SK-N-SH treated with all-trans-retinoic acid at 6 μM for 48 hours (cell line): Measurements from ENCODE around the gene PTPRG.

ENCODE experiments used
- ATAC-seq: fragments of 200-7000 bp; cut with Tn5 transposase; 3 replicates; pipeline ENCODE4 v1.9.1; 2020; ENCODE audit warnings: mild to moderate bottlenecking, moderate library complexity
- ARNTL ChIP-seq: fragments of 450-650 bp; formaldehyde crosslinking; IDR thresholded peaks from 2 replicates; pipeline ENCODE4 v1.5.0; 2020; ENCODE audit warnings: low read depth, mild to moderate bottlenecking, moderate library complexity, borderline replicate concordance
- BACH2 ChIP-seq: fragments of 250-450 bp; sonication (Bioruptor Pico); IDR thresholded peaks from 2 replicates; pipeline ENCODE4 v1.9.0; 2021; ENCODE audit warnings: mild to moderate bottlenecking, borderline replicate concordance
- CSDC2 ChIP-seq: fragments of 250-450 bp; sonication (Bioruptor Pico); IDR thresholded peaks from 2 replicates; pipeline ENCODE4 v1.5.0; 2020; ENCODE audit warnings: mild to moderate bottlenecking, moderate library complexity
- ESRRG ChIP-seq: fragments of 250-450 bp; sonication (Bioruptor Pico); IDR thresholded peaks from 2 replicates; pipeline ENCODE4 v1.6.1; 2021; ENCODE audit warnings: mild to moderate bottlenecking
- ISL1 ChIP-seq: fragments of 250-450 bp; sonication (Bioruptor Pico); IDR thresholded peaks from 2 replicates; pipeline ENCODE4 v2.1.2; 2022; ENCODE audit warnings: mild to moderate bottlenecking, moderate library complexity
- OSR1 ChIP-seq: fragments of 250-450 bp; sonication (Bioruptor Pico); IDR thresholded peaks from 2 replicates; pipeline ENCODE4 v1.8.0; 2022; ENCODE audit warnings: moderate library complexity, mild to moderate bottlenecking, inconsistent platforms
- PPARA ChIP-seq: fragments of 250-450 bp; sonication (Bioruptor Pico); IDR thresholded peaks from 2 replicates; pipeline ENCODE4 v1.5.0; 2020; ENCODE audit warnings: mild to moderate bottlenecking, borderline replicate concordance
- RARB ChIP-seq: fragments of 250-450 bp; sonication (Bioruptor Pico); IDR thresholded peaks from 2 replicates; pipeline ENCODE4 v1.8.0; 2021; ENCODE audit warnings: mild to moderate bottlenecking, moderate library complexity
- SNAI2 ChIP-seq: fragments of 250-450 bp; sonication (Bioruptor Pico); IDR thresholded peaks from 2 replicates; pipeline ENCODE4 v1.5.0; 2020; ENCODE audit warnings: mild to moderate bottlenecking, moderate library complexity
- TCF4 ChIP-seq: fragments of 250-450 bp; sonication (Bioruptor Pico); IDR thresholded peaks from 2 replicates; pipeline ENCODE4 v1.8.0; 2021; ENCODE audit warnings: mild to moderate bottlenecking, moderate library complexity, borderline replicate concordance
- TOX ChIP-seq: fragments of 250-450 bp; sonication (Bioruptor Pico); IDR thresholded peaks from 2 replicates; pipeline ENCODE4 v1.8.0; 2021; ENCODE audit warnings: mild to moderate bottlenecking, moderate library complexity, borderline replicate concordance
- ZC3H10 ChIP-seq: fragments of 250-450 bp; sonication (Bioruptor Pico); IDR thresholded peaks from 2 replicates; pipeline ENCODE4 v1.5.1; 2021; ENCODE audit warnings: mild to moderate bottlenecking, moderate library complexity
- ZFP30 ChIP-seq: fragments of 450-650 bp; formaldehyde crosslinking; IDR thresholded peaks from 2 replicates; pipeline ENCODE4 v1.5.0; 2022; ENCODE audit warnings: mild to moderate bottlenecking, moderate library complexity
- ZNF565 ChIP-seq: fragments of 450-650 bp; formaldehyde crosslinking; conservative IDR thresholded peaks from 2 replicates; pipeline ENCODE4 v1.5.0; 2020; ENCODE audit warnings: low read depth, mild to moderate bottlenecking, moderate library complexity
- ZNF70 ChIP-seq: fragments of 450-650 bp; formaldehyde crosslinking; IDR thresholded peaks from 2 replicates; pipeline ENCODE4 v1.5.0; 2020; ENCODE audit warnings: mild to moderate bottlenecking, moderate library complexity
- ZNF8 ChIP-seq: fragments of 450-650 bp; formaldehyde crosslinking; IDR thresholded peaks from 2 replicates; pipeline ENCODE4 v1.5.0; 2020; ENCODE audit warnings: mild to moderate bottlenecking, moderate library complexity
- TF ChIP-seq, protein P1 (sequence below): fragments of 250-450 bp; sonication (Bioruptor Pico); IDR thresholded peaks from 2 replicates; pipeline ENCODE4 v1.8.0; 2021; ENCODE audit warnings: low read depth, mild to moderate bottlenecking, moderate library complexity, borderline replicate concordance
- TF ChIP-seq, protein P2 (sequence below): fragments of 250-450 bp; sonication (Bioruptor Pico); IDR thresholded peaks from 2 replicates; pipeline ENCODE4 v1.5.1; 2021; ENCODE audit warnings: mild to moderate bottlenecking, moderate library complexity
- TF ChIP-seq, protein P3 (sequence below): fragments of 250-450 bp; sonication (Bioruptor Pico); IDR thresholded peaks from 2 replicates; pipeline ENCODE4 v1.5.0; 2020; ENCODE audit warnings: mild to moderate bottlenecking, moderate library complexity
- TF ChIP-seq, protein P4 (sequence below): fragments of 250-450 bp; sonication (Bioruptor Pico); IDR thresholded peaks from 2 replicates; pipeline ENCODE4 v1.5.1; 2020; ENCODE audit warnings: low read depth, mild to moderate bottlenecking, moderate library complexity

The PTPRG gene

DNA sequence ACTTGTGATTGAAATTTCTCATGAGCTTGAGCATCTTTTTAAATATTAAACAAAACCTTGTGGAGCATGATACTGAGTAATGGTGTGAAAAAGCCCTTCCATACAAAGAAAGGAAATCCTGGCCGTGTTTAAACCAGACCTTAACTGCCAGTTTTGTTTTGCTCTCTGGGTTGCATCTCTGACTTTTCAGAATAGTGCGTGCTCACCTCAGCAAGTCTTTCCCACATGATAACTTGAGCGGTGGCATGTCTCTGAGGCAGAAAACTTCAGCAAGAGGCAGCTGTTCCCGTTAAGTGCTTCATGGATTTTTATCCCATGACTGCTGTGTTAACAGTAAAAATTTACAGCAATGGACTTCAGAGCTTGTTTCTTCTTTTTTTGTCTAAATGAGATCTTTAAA, 418.7 kb downstream of the PTPRG start (continued):
- TF ChIP-seq, protein P1, sequence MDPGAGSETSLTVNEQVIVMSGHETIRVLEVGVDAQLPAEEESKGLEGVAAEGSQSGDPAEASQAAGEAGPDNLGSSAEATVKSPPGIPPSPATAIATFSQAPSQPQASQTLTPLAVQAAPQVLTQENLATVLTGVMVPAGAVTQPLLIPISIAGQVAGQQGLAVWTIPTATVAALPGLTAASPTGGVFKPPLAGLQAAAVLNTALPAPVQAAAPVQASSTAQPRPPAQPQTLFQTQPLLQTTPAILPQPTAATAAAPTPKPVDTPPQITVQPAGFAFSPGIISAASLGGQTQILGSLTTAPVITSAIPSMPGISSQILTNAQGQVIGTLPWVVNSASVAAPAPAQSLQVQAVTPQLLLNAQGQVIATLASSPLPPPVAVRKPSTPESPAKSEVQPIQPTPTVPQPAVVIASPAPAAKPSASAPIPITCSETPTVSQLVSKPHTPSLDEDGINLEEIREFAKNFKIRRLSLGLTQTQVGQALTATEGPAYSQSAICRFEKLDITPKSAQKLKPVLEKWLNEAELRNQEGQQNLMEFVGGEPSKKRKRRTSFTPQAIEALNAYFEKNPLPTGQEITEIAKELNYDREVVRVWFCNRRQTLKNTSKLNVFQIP (CRISPR knock-in tag) = no peak

DNA sequence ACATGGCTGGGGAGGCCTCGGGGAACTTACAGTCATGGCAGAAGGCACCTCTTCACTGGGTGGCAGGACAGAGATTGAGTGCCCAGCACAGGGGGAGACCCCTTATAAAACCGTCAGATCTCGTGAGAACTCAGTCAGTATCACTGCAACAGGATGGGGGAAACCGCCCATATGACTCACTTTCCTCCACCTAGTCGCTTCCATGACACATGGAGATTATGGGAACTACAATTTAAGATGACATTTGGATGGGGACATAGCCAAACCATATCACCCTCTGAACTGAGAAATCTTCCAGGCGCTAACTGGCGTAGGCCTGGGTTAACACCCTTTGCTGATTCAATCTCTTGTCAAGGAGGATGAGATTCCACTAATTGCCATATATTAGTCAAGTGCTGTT, 419.7 kb downstream of the PTPRG start:
- TF ChIP-seq ZFP30 = no peak
- no peak for TF ChIP-seq ZNF565 (CRISPR knock-in tag)
- TF ChIP-seq SNAI2 (CRISPR knock-in tag) = no peak
- TF ChIP-seq ZC3H10 (CRISPR knock-in tag) = no peak
- TF ChIP-seq, protein P2, sequence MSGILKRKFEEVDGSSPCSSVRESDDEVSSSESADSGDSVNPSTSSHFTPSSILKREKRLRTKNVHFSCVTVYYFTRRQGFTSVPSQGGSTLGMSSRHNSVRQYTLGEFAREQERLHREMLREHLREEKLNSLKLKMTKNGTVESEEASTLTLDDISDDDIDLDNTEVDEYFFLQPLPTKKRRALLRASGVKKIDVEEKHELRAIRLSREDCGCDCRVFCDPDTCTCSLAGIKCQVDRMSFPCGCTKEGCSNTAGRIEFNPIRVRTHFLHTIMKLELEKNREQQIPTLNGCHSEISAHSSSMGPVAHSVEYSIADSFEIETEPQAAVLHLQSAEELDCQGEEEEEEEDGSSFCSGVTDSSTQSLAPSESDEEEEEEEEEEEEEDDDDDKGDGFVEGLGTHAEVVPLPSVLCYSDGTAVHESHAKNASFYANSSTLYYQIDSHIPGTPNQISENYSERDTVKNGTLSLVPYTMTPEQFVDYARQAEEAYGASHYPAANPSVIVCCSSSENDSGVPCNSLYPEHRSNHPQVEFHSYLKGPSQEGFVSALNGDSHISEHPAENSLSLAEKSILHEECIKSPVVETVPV (CRISPR knock-in tag) = no peak
- no peak for TF ChIP-seq ZNF70 (CRISPR knock-in tag)
- TF ChIP-seq ARNTL = no peak
- TF ChIP-seq, protein P3, sequence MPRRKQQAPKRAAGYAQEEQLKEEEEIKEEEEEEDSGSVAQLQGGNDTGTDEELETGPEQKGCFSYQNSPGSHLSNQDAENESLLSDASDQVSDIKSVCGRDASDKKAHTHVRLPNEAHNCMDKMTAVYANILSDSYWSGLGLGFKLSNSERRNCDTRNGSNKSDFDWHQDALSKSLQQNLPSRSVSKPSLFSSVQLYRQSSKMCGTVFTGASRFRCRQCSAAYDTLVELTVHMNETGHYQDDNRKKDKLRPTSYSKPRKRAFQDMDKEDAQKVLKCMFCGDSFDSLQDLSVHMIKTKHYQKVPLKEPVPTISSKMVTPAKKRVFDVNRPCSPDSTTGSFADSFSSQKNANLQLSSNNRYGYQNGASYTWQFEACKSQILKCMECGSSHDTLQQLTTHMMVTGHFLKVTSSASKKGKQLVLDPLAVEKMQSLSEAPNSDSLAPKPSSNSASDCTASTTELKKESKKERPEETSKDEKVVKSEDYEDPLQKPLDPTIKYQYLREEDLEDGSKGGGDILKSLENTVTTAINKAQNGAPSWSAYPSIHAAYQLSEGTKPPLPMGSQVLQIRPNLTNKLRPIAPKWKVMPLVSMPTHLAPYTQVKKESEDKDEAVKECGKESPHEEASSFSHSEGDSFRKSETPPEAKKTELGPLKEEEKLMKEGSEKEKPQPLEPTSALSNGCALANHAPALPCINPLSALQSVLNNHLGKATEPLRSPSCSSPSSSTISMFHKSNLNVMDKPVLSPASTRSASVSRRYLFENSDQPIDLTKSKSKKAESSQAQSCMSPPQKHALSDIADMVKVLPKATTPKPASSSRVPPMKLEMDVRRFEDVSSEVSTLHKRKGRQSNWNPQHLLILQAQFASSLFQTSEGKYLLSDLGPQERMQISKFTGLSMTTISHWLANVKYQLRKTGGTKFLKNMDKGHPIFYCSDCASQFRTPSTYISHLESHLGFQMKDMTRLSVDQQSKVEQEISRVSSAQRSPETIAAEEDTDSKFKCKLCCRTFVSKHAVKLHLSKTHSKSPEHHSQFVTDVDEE (CRISPR knock-in tag) = no peak
- TF ChIP-seq PPARA (CRISPR knock-in tag) = no peak
- TF ChIP-seq TOX = no peak
- no peak for TF ChIP-seq ZNF8 (CRISPR knock-in tag)
- TF ChIP-seq, protein P1 (CRISPR knock-in tag) = no peak
- TF ChIP-seq, protein P4, sequence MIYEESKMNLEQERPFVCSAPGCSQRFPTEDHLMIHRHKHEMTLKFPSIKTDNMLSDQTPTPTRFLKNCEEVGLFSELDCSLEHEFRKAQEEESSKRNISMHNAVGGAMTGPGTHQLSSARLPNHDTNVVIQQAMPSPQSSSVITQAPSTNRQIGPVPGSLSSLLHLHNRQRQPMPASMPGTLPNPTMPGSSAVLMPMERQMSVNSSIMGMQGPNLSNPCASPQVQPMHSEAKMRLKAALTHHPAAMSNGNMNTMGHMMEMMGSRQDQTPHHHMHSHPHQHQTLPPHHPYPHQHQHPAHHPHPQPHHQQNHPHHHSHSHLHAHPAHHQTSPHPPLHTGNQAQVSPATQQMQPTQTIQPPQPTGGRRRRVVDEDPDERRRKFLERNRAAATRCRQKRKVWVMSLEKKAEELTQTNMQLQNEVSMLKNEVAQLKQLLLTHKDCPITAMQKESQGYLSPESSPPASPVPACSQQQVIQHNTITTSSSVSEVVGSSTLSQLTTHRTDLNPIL (CRISPR knock-in tag) = no peak
- TF ChIP-seq, all 23 proteins: peak for 0
- no peak for ATAC-seq

DNA sequence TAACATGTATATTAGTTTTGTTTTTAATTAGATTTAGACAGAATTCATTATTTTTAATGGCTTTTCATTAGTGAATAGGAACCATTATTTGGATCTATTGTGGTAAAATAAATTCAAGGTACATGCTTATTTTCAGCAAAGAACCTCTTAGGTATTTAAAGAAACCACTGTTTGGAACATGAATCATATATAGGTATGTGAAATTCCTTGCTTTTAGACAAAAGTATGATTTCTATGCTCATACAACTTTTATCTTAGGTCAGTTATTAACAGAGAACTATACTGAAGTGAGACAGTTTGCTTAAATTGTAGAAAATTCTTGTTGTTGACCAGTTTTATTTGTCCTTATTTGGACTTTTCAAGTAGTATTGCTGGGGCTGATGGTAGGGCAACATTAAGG, 422.1 kb downstream of the PTPRG start:
- TF ChIP-seq ZNF565 (CRISPR knock-in tag) (no peak), PPARA (CRISPR knock-in tag) (no peak), ZNF70 (CRISPR knock-in tag) (no peak), ZNF8 (CRISPR knock-in tag) (no peak), RARB (CRISPR knock-in tag) (no peak), ZC3H10 (CRISPR knock-in tag) (no peak), OSR1 (no peak), TCF4 (CRISPR knock-in tag) (no peak), ISL1 (CRISPR knock-in tag) (no peak), BACH2 (CRISPR knock-in tag) (no peak), ARNTL (no peak), CSDC2 (CRISPR knock-in tag) (no peak), ESRRG (CRISPR knock-in tag) (no peak)
- TF ChIP-seq, protein P4 (CRISPR knock-in tag) = no peak
- TF ChIP-seq, protein P1 (CRISPR knock-in tag) = no peak
- TF ChIP-seq, all 23 proteins: peak for 0
- ATAC-seq = no peak
